ENCODE measurements around the gene RBCK1.
A peak's percentile ranks its signal among the peaks of the same experiment; 100 is the strongest.
"Not testable (repeated sequence)": the region's sequence is repeated elsewhere in the genome, so short reads cannot be mapped to it uniquely, and the experiment has no call there.

RBCK1 gene

GRCh38 chr20:376750-377149 lies 31.3 kb upstream of the RBCK1 start:
- no peak for DNase-seq

GRCh38 chr20:377578-377977 lies 30.5 kb upstream of the RBCK1 start:
- DNase-seq, result not testable (repeated sequence)

- peak; percentile 12 for DNase-seq
Observed at GRCh38 chr20:378961-379336, 29.1 kb upstream of the RBCK1 start.

- peak; percentile 69 for DNase-seq
Observed at GRCh38 chr20:380763-381580, 27.1 kb upstream of the RBCK1 start.

GRCh38 chr20:381581-382290 lies 26.4 kb upstream of the RBCK1 start:
- DNase-seq, result peak; percentile 78

- DNase-seq, result no peak
Observed at GRCh38 chr20:382291-383115, 25.6 kb upstream of the RBCK1 start.

- DNase-seq, result no peak
Observed at GRCh38 chr20:383889-384288, 24.2 kb upstream of the RBCK1 start.

GRCh38 chr20:384723-385122 lies 23.4 kb upstream of the RBCK1 start:
- no peak for DNase-seq

- no peak for DNase-seq
Observed at GRCh38 chr20:385448-385847, 22.7 kb upstream of the RBCK1 start.

- not testable (repeated sequence) for DNase-seq
Observed at GRCh38 chr20:386634-387033, 21.5 kb upstream of the RBCK1 start.

GRCh38 chr20:387520-387919 lies 20.6 kb upstream of the RBCK1 start:
- no peak for DNase-seq

GRCh38 chr20:388034-388994 lies 19.8 kb upstream of the RBCK1 start:
- no peak for DNase-seq

- DNase-seq, result no peak
Observed at GRCh38 chr20:389220-389619, 18.9 kb upstream of the RBCK1 start.

GRCh38 chr20:391041-391711 lies 16.9 kb upstream of the RBCK1 start:
- DNase-seq, result no peak

- not testable (repeated sequence) for DNase-seq
Observed at GRCh38 chr20:393296-393695, 14.8 kb upstream of the RBCK1 start.

GRCh38 chr20:396252-396618 lies 11.9 kb upstream of the RBCK1 start:
- no peak for DNase-seq

- no peak for DNase-seq
Observed at GRCh38 chr20:396619-397431, 11.3 kb upstream of the RBCK1 start.

- DNase-seq, result no peak
Observed at GRCh38 chr20:397432-398237, 10.5 kb upstream of the RBCK1 start.

- no peak for DNase-seq
Observed at GRCh38 chr20:399182-399707, 8.9 kb upstream of the RBCK1 start.

- no peak for DNase-seq
Observed at GRCh38 chr20:400128-400453, 8.0 kb upstream of the RBCK1 start.
